Naive thymus-derived CD8-positive, alpha-beta T cell (primary cell): ENCODE data around the gene ASPHD2. TPM values are rescaled to one million over a fixed set of nuclear protein-coding genes. Genes with fewer than 3 reads are reported as not detected.

Source experiments
- ATAC-seq, 2 donors: fragments of 150-1000 bp; cut with Tn5 transposase in 1 of 2; sonication (Bioruptor Pico), chemical (Tn5 transposase) in 1 of 2; 1 replicate in 1 of 2; 2 replicates in 1 of 2; pipeline ENCODE4 v1.10.0; 2021; ENCODE audit warnings: mild to moderate bottlenecking in 2 of 2, moderate library complexity in 2 of 2
- POLR2A ChIA-PET: fragments of 350-600 bp; sonication (Branson Sonifier 250); formaldehyde crosslinking; loops from one replicate; lab custom pipeline; 2021; ENCODE audit warnings: antibody characterized with exemption; lab: Charles Lee
- DNase-seq, 10 donors: peaks; one replicate each; pipeline versions ENCODE4 v3.0.0 to v3.0.0-alpha.2; 2020 to 2022
- H3K27ac Mint-ChIP-seq, 10 donors: one replicate each; pipeline ENCODE4 v1.8.0; 2020 to 2022; ENCODE audit warnings: mild to moderate bottlenecking in 10 of 10, mixed read lengths in 10 of 10, moderate library complexity in 4 of 10, inconsistent platforms in 1 of 10
- H3K27me3 Mint-ChIP-seq, 5 donors: one replicate each; pipeline ENCODE4 v1.8.0; 2021 to 2022; ENCODE audit warnings: mixed read lengths in 5 of 5
- H3K36me3 Mint-ChIP-seq, 3 donors: one replicate each; pipeline ENCODE4 v1.8.0; 2020 to 2022; ENCODE audit warnings: mixed read lengths in 3 of 3, mild to moderate bottlenecking in 2 of 3, inconsistent platforms in 1 of 3
- H3K4me1 Mint-ChIP-seq, 4 donors: one replicate each; pipeline ENCODE4 v1.8.0; 2021 to 2022; ENCODE audit warnings: mixed read lengths in 4 of 4
- H3K4me3 Mint-ChIP-seq, 10 donors: one replicate each; pipeline ENCODE4 v1.8.0; 2020 to 2022; ENCODE audit warnings: mild to moderate bottlenecking in 10 of 10, mixed read lengths in 10 of 10, moderate library complexity in 6 of 10, inconsistent platforms in 1 of 10
- H3K9me3 Mint-ChIP-seq, 9 donors: one replicate each; pipeline ENCODE4 v1.8.0; 2020 to 2022; ENCODE audit warnings: mixed read lengths in 9 of 9, mild to moderate bottlenecking in 3 of 9, inconsistent platforms in 1 of 9, moderate library complexity in 1 of 9
- polyA plus RNA-seq, 3 donors: library from polyadenylated mRNA; unstranded; fragments of 300-500 nt; fragmentation: Illumina TruSeq; gene quantifications; one replicate each; pipeline ENCODE4 v1.2.3, GENCODE V29; 2021
- total RNA-seq, 8 experiments: library from RNA in 2 of 8; stranded (reverse) in 2 of 8; gene quantifications; one replicate each; pipeline ENCODE4 v1.2.3 and lab custom pipeline; 2021 to 2026

Gene ASPHD2
- total and polyA plus RNA-seq, 5 experiments from 2014 or later = 2.3 to 3.5 (median 2.9) TPM

DNA sequence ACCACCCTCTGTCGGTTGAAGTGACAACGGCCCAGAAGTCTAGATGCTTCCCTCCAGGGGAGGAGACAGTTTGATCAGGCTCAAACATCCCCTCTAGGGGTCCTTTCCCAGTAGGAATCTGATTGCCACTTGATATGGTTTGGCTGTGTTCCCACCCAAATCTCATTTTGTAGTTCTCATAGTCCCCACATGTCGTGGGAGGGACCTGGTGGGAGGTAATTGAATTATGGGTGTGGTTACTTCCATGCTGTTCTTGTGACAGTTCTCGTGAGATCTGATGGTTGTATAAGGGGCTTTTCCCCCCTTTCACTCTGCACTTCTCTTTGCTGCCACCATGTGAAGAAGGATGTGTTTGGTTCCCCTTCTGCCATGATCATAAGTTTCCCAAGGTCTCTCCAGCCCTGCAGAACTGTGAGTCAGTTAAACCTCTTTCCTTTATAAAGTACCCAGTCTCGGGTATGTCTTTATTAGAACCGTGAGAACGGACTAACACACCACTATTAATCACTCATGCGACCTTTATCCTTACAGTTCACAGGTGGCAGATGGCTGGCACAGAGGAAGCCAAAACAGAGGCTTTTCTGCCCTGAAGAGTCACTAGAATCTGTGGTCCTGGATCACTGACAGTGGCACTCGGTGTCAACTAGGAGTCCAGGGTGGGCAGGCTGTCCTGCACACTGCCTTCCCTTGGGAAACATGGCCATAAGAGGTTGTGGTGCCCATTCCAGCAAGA lies 21.6 kb downstream of the ASPHD2 start:
- H3K27ac Mint-ChIP-seq = peak overlapping the region in 1 of 10 donors; percentile 43
- H3K27me3 Mint-ChIP-seq = no peaks in the 10 kb centered on the region
- POLR2A ChIA-PET = no interaction called here
- no peaks in the 10 kb centered on the region for H3K9me3 Mint-ChIP-seq
- ATAC-seq = no peak
- H3K4me1 Mint-ChIP-seq = peaks cover 0 to 1% (median 0%) of the 10 kb centered on the region in 4 donors
- no peak for DNase-seq
- H3K4me3 Mint-ChIP-seq = no peak overlapping the region
- peaks cover 0 to 41% (median 13%) of the 10 kb centered on the region in 3 donors for H3K36me3 Mint-ChIP-seq

DNA sequence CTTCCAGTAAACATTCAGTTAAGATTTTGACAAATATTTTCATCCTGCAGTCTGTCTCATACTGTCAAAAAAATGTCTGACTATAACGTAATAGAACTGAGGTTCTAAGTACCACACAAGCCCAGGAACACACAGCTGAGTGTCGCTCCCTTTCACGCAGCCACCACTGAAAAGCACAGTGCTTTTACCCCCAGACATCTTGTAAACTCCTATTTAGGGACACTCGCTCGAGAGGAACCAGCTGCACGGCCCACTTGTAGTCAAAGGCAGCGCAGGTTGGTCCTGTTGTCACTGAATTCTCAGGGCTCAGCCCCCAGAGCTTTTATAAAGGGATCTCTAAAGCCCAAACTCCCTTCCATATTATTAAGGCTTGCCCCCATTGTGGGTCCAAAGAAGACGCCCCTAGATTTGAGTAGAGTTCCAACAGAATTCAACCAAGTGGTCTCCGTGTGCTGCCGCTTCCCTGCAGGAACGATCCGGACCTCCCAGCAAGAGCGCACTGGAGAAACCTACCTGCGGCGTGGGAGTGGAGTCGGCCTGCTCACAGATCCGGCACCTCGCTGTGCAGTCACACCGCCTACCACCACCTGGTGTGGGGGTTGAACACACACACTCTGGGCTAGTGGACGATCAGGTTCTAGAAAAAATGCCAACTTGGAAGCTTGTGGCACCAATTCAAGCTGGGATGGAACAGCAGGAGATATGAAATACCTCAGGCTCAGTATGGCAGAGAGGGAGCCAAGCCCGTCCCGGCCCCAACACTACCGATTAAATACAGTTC lies 23.4 kb downstream of the ASPHD2 start:
- peaks cover 0 to 52% (median 19%) of the 10 kb centered on the region in 3 donors for H3K36me3 Mint-ChIP-seq
- POLR2A ChIA-PET = no interaction called here
- no peaks in the 10 kb centered on the region for H3K9me3 Mint-ChIP-seq
- no peak for ATAC-seq
- H3K4me1 Mint-ChIP-seq = no peaks in the 10 kb centered on the region
- no peak for DNase-seq
- H3K4me3 Mint-ChIP-seq = no peak overlapping the region
- H3K27me3 Mint-ChIP-seq = no peaks in the 10 kb centered on the region
- no peak overlapping the region for H3K27ac Mint-ChIP-seq

DNA sequence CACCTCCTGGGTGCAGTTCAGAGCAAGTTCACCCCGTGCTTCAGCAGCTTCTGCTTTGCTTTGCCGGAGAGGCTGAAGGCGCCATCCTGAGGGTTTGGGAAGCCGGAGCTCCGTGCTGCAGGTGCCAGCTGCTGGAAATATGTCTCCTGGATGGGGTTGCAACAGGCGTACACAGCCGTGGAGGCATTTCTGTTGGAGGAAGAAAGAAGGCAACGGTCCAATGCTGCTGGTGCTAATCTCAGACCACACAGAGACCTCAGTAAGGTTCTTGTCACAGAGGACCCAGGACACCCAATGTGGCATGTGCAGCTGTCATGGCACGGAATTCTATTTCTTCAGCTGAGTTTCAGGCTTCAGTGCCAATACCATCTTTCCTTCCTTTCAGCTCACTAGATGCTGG lies 24.2 kb downstream of the ASPHD2 start:
- peaks cover 0 to 60% (median 22%) of the 10 kb centered on the region in 3 donors for H3K36me3 Mint-ChIP-seq
- no peaks in the 10 kb centered on the region for H3K9me3 Mint-ChIP-seq
- no peaks in the 10 kb centered on the region for H3K27me3 Mint-ChIP-seq
- no peak overlapping the region for H3K4me3 Mint-ChIP-seq
- no peaks in the 10 kb centered on the region for H3K4me1 Mint-ChIP-seq
- POLR2A ChIA-PET = interaction anchor here (0.5 kb wide), 1 partner anchor 48 kb away, joined by 4 read pairs; no protein-coding TSS in a partner anchor
- H3K27ac Mint-ChIP-seq = no peak overlapping the region
- DNase-seq = no peak
- ATAC-seq = no peak

- peaks cover 0 to 67% (median 25%) of the 10 kb centered on the region in 3 donors for H3K36me3 Mint-ChIP-seq
- POLR2A ChIA-PET = interaction anchor here (0.5 kb wide), 1 partner anchor 47 kb away, joined by 4 read pairs; no protein-coding TSS in a partner anchor
Observed at GRCh38 chr22:26453812-26454500, 24.9 kb downstream of the ASPHD2 start.

DNA sequence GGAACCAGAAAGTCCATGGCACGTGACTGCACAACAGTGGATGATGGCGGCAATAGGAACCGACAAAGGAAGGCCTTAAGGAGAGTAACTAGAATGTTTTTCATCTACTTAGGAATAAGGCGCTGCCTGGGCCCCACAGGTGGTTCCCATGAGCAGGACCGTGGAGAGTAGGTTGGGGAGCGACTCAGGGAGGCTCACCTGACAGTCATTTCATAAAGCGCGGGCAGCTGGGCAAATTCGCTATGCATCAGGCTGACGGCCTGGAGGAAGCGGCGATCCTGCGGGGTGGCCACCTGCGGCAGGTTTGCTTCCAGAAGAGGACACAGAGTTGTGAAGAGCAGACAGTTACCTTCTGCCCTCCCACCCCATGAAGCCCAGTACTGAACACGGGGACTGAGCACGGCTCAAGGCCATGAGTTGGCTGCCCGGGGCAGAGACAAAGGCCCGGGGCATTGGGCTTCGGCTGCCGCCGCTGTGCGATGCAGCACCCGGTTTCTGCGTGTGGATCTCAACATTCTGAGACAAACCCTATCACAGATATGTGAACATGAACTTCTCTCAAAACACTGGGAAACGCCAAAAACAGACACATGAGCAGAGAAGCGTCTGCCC lies 28.7 kb downstream of the ASPHD2 start:
- DNase-seq (no peak), ATAC-seq (no peak)
- H3K36me3 Mint-ChIP-seq = peaks cover 0 to 68% (median 16%) of the 10 kb centered on the region in 3 donors
- H3K27me3 Mint-ChIP-seq = no peaks in the 10 kb centered on the region
- peaks cover 0 to 15% (median under 1%) of the 10 kb centered on the region in 4 donors for H3K4me1 Mint-ChIP-seq
- POLR2A ChIA-PET = no interaction called here
- H3K4me3 Mint-ChIP-seq = no peak overlapping the region
- H3K9me3 Mint-ChIP-seq = no peaks in the 10 kb centered on the region
- H3K27ac Mint-ChIP-seq = peak overlapping the region in 3 of 10 donors; percentile 7 to 29 (median 28)

More at GRCh38 chr22:26453812-26454500, 24.9 kb downstream of the ASPHD2 start:
- H3K4me1 Mint-ChIP-seq = no peaks in the 10 kb centered on the region
- peak overlapping the region in 2 of 10 donors; percentile 7 to 24 for H3K27ac Mint-ChIP-seq
- DNase-seq (no peak), ATAC-seq (no peak)
- H3K9me3 Mint-ChIP-seq = no peaks in the 10 kb centered on the region
- H3K27me3 Mint-ChIP-seq = no peaks in the 10 kb centered on the region
- H3K4me3 Mint-ChIP-seq = no peak overlapping the region

- H3K36me3 Mint-ChIP-seq = peaks cover 0 to 70% (median 17%) of the 10 kb centered on the region in 3 donors
- ATAC-seq = no peak
Observed at GRCh38 chr22:26460202-26460601, 31.1 kb downstream of the ASPHD2 start.

DNA sequence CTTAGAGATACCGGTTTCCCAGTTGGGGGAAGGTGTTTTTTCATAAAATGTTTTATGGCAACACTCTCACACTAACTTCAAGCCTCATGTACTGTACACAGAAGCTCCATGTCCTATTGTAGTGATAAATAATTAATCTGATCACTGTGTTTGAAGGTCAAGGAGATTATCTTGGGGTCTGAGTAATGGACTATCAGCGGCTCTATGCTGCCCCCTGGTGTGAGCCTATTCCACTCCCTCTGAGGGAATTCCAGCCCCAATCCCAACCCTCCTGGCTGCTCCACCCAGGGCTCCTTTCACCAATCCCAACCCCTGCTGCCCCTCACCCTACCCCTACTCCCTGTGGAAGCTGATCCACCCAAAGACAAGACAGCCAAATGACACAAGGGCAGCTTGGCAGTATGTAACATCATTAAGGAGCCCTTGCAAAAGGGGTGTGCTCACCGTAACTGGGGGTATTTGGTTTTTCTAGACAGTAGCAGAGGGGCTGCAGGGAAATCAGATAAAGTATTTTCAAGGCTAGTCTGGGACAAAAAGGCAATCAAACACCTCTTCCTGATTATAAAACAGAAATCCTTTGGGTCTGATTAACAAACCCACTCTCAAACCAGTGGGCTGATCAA lies 32.2 kb downstream of the ASPHD2 start:
- Mint-ChIP-seq H3K4me1 (peaks cover 0 to 18% (median under 1%) of the 10 kb centered on the region in 4 donors), H3K36me3 (peaks cover 0 to 72% (median 19%) of the 10 kb centered on the region in 3 donors), H3K27me3 (no peaks in the 10 kb centered on the region), H3K27ac (peak overlapping the region in 2 of 10 donors; percentile 29 to 34), H3K4me3 (no peak overlapping the region), H3K9me3 (no peaks in the 10 kb centered on the region)
- POLR2A ChIA-PET = interaction anchor here (1.1 kb wide), 1 partner anchor 13 kb away, joined by 3 read pairs; no protein-coding TSS in a partner anchor
- no peak for ATAC-seq
- peak in 6 of 10 donors; percentile 4 to 29 (median 26) for DNase-seq

More at GRCh38 chr22:26460202-26460601, 31.1 kb downstream of the ASPHD2 start:
- Mint-ChIP-seq H3K9me3 (no peaks in the 10 kb centered on the region), H3K4me3 (no peak overlapping the region), H3K27ac (peak overlapping the region in 1 of 10 donors; percentile 33), H3K27me3 (no peaks in the 10 kb centered on the region), H3K4me1 (peaks cover 0 to 18% (median under 1%) of the 10 kb centered on the region in 4 donors)
- DNase-seq = no peak
- POLR2A ChIA-PET = interaction anchor here (1.1 kb wide), 1 partner anchor 12 kb away, joined by 3 read pairs; no protein-coding TSS in a partner anchor

- Mint-ChIP-seq H3K27ac (no peak overlapping the region), H3K4me3 (no peak overlapping the region), H3K36me3 (peaks cover 0 to 78% (median 19%) of the 10 kb centered on the region in 3 donors), H3K27me3 (no peaks in the 10 kb centered on the region), H3K4me1 (peaks cover 0 to 18% (median under 1%) of the 10 kb centered on the region in 4 donors), H3K9me3 (no peaks in the 10 kb centered on the region)
- no peak for ATAC-seq
- POLR2A ChIA-PET = no interaction called here
- DNase-seq = no peak
Observed at GRCh38 chr22:26462051-26462450, 33.0 kb downstream of the ASPHD2 start.

- H3K27ac Mint-ChIP-seq = no peak overlapping the region
- H3K27me3 Mint-ChIP-seq = no peaks in the 10 kb centered on the region
- H3K4me3 Mint-ChIP-seq = no peak overlapping the region
- DNase-seq (no peak), ATAC-seq (no peak)
- POLR2A ChIA-PET = no interaction called here
- peaks cover 0 to 18% (median under 1%) of the 10 kb centered on the region in 4 donors for H3K4me1 Mint-ChIP-seq
- H3K9me3 Mint-ChIP-seq = no peaks in the 10 kb centered on the region
- peaks cover 0 to 78% (median 17%) of the 10 kb centered on the region in 3 donors for H3K36me3 Mint-ChIP-seq
Observed at GRCh38 chr22:26462641-26463040, 33.6 kb downstream of the ASPHD2 start.

DNA sequence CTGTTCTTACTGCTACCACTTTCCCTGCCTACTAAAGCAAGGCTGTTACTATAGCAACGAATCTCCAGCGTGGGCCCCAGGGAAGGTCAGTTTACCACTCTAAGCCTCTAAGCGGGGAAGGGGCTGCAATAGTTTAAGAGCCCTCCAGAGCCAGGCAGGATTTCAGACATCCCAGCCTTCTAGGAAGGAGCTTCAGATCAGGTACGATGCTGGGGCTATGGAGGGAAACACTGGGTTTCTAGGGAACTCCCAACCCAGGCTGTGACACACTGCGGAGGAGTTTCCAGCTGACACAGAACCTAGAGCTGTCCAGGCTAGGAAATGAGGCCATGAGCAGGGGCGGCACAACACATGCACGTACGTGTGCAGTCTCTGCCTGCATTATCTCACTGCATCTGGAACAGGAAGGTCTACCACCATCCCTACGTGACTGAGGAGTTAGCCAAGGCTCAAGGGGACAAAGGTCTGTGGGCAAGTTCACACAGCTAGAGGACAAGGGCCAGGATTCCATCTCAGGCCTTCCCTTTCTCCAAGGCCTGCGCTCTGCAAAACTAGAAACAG lies 34.1 kb downstream of the ASPHD2 start:
- Mint-ChIP-seq H3K27me3 (no peaks in the 10 kb centered on the region), H3K9me3 (no peaks in the 10 kb centered on the region), H3K36me3 (peaks cover 0 to 77% (median 18%) of the 10 kb centered on the region in 3 donors), H3K27ac (peak overlapping the region in 1 of 10 donors; percentile 58), H3K4me3 (no peak overlapping the region), H3K4me1 (peaks cover 0 to 18% (median under 1%) of the 10 kb centered on the region in 4 donors)
- DNase-seq (no peak), ATAC-seq (no peak)
- POLR2A ChIA-PET = no interaction called here

DNA sequence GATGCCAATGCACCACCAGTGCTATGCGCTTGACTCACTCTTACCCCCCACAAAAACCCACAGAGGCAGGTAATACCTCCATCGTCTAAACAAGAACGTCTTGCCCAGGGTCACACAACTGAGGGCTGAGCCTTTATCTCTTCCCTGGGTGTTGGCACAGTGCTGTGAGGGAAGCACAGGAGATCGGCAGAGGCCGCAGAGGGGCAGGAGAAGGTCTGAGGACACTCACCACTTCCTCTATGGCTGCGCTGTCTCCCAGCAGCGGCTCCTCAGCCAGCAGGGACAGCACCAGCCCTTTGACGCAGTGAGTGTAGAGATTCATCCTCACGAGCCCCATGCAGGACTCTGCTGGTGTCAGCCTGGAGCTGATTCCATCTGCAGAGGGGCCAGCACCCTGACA lies 34.6 kb downstream of the ASPHD2 start:
- H3K27ac Mint-ChIP-seq = peak overlapping the region in 1 of 10 donors; percentile 58
- peaks cover 0 to 78% (median 19%) of the 10 kb centered on the region in 3 donors for H3K36me3 Mint-ChIP-seq
- DNase-seq (no peak), ATAC-seq (no peak)
- peaks cover 0 to 18% (median under 1%) of the 10 kb centered on the region in 4 donors for H3K4me1 Mint-ChIP-seq
- H3K9me3 Mint-ChIP-seq = no peaks in the 10 kb centered on the region
- no peaks in the 10 kb centered on the region for H3K27me3 Mint-ChIP-seq
- POLR2A ChIA-PET = no interaction called here
- no peak overlapping the region for H3K4me3 Mint-ChIP-seq
